Measurements from ENCODE around the gene SFMBT2. TPM values are rescaled to one million over a fixed set of nuclear protein-coding genes. Genes with fewer than 3 reads are reported as not detected.

SFMBT2 gene
- total and polyA plus RNA-seq, 2 of the 4 experiments (the other 2 are of a cell fraction) = 0.70 to 1.3 TPM

DNA sequence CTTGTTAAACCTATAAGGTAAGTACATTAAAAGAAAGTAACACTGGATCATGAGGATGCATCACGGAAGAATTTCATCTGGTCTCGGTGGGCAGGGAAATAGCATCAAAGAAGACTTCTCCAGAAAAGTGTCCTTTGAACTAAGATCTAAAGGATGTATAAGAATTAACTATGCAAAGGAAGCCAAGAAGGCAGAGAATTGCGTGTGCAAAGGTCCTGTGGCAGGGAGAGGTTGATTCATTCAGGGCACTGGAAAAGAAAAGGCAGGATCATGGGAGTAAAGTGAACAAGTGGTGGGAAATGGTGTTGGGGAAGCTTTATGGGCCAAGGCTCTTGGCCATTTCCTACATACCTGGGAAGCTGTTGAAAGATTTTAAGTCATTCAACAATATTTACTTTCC is 288.3 kb downstream of the SFMBT2 start:
- Histone ChIP-seq H3K36me3 (ENCODE audit: control insufficient read depth, insufficient read depth, low read length) (no peaks in the 10 kb centered on the region), H2AK9ac (replicated peaks; ENCODE audit: low read depth, low read length, poor library complexity) (no peak overlapping the region), H4K5ac (ENCODE audit: low read depth, low read length) (no peak overlapping the region), H4K20me1 (ENCODE audit: insufficient read depth, low read length) (no peaks in the 10 kb centered on the region), H3K14ac (replicated peaks; ENCODE audit: low read depth, low read length) (no peak overlapping the region), H3K4me3 (ENCODE audit: insufficient read depth, low read depth, low read length) (no peak overlapping the region), H3K79me1 (ENCODE audit: low read depth in 1 of 2, low read length in 2 of 2) (no peaks in the 10 kb centered on the region), H2BK15ac (ENCODE audit: low read depth, low read length) (no peak overlapping the region), H4K91ac (ENCODE audit: insufficient read depth, low read depth, low read length) (no peak overlapping the region), H4K8ac (ENCODE audit: low read depth in 2 of 2, low read length in 2 of 2) (no peak overlapping the region), H3K27me3 (ENCODE audit: control insufficient read depth, insufficient read depth, low read length) (peaks cover 2% of the 10 kb centered on the region; the same call in 1 of the 2 replicates), H3K23ac (ENCODE audit: low read depth, low read length) (no peak overlapping the region), H2BK20ac (ENCODE audit: low read depth, low read length) (no peak overlapping the region), H3K9ac (ENCODE audit: low read depth, low read length) (no peak overlapping the region), H3K27ac (ENCODE audit: insufficient read depth, low read length) (no peak overlapping the region), H2BK5ac (ENCODE audit: low read depth, low read length, poor library complexity, severe bottlenecking) (no peak overlapping the region), H3K4me1 (ENCODE audit: control insufficient read depth, insufficient read depth, low read length) (no peaks in the 10 kb centered on the region), H3K4me2 (ENCODE audit: low read depth, low read length) (no peak overlapping the region), H3K9me3 (ENCODE audit: control insufficient read depth, insufficient read depth, low read length) (no peaks in the 10 kb centered on the region), H3K56ac (ENCODE audit: extremely low read depth, insufficient read depth, low read length) (no peak overlapping the region), H3K9me1 (ENCODE audit: insufficient read depth, low read length) (no peaks in the 10 kb centered on the region), H2BK120ac (ENCODE audit: low read depth, low read length) (no peak overlapping the region), H2AFZ (replicated peaks; ENCODE audit: low read length, poor library complexity) (no peak overlapping the region), H2AK5ac (ENCODE audit: low read depth, low read length) (no peak overlapping the region), H3K18ac (ENCODE audit: low read depth, low read length) (no peak overlapping the region), H3K4ac (ENCODE audit: low read depth, low read length) (no peak overlapping the region)
- DNase-seq (no peak), ATAC-seq (ENCODE audit: low read depth) (no peak)
- dilution Hi-C loops (cut with HindIII; ENCODE audit: low sequenced_read_pairs, unreplicated experiment) (no loop called here), in situ Hi-C loops (cut with MboI; ENCODE audit: low sequenced_read_pairs) (no loop called here), intact Hi-C loops (cut with micrococcal nuclease) (loop anchor here (5.0 to 10.0 kb wide), 2 partner anchors 295 to 1718 kb away; partner anchors contain the start of gene TUBAL3)
- BruUV-seq (replicated peaks) = no TSS peak
- TF ChIP-seq BHLHE40 (IDR thresholded peaks at IDR 0.05; ENCODE audit: low read depth, low read length) (no peak), MXI1 (IDR thresholded peaks at IDR 0.05; ENCODE audit: borderline replicate concordance, low read depth, low read length) (no peak), MAZ (IDR thresholded peaks at IDR 0.05; ENCODE audit: borderline replicate concordance, low read depth, low read length) (no peak)
- TF ChIP-seq, protein P1, sequence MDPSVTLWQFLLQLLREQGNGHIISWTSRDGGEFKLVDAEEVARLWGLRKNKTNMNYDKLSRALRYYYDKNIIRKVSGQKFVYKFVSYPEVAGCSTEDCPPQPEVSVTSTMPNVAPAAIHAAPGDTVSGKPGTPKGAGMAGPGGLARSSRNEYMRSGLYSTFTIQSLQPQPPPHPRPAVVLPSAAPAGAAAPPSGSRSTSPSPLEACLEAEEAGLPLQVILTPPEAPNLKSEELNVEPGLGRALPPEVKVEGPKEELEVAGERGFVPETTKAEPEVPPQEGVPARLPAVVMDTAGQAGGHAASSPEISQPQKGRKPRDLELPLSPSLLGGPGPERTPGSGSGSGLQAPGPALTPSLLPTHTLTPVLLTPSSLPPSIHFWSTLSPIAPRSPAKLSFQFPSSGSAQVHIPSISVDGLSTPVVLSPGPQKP (IDR thresholded peaks at IDR 0.05; ENCODE audit: borderline replicate concordance, low read depth, low read length) = no peak
- no CpG with 5 or more reads among the region's 3 CpGs for WGBS, 2 experiments (ENCODE audit: extremely low coverage in 2 of 2, insufficient read length in 1 of 2)
- ChIA-PET POLR2A (ENCODE audit: unreplicated experiment) (no interaction called here), CTCF (no interaction called here)

All from IMR-90 (cell line).